SK-N-MC (cell line): Measurements from ENCODE around the gene TMCO6.
"Not testable (repeated sequence)": the region's sequence is repeated elsewhere in the genome, so short reads cannot be mapped to it uniquely, and the experiment has no call there.

Experiments
- DNase-seq: peaks from one replicate; pipeline ENCODE4 v3.0.0-alpha.2; 2011; ENCODE audit warnings: low read depth, low spot score
- H3K27ac ChIP-seq: fragments of 200-600 bp; sonication (generic); 2 replicates; pipeline ENCODE4 v1.5.1; 2016; ENCODE audit warnings: mixed run types
- H3K36me3 ChIP-seq: fragments of 200-600 bp; sonication (generic); 2 replicates; pipeline ENCODE4 v1.6.1; 2017; ENCODE audit warnings: antibody characterized with exemption, low read length, mixed read lengths; ENCODE audit not compliant: insufficient read depth
- H3K4me3 ChIP-seq: fragments of 200-600 bp; sonication (generic); 2 replicates; pipeline ENCODE4 v1.5.1; 2016
- H3K9ac ChIP-seq: fragments of 200-600 bp; sonication (generic); 2 replicates; pipeline ENCODE4 v1.8.0; 2017; ENCODE audit warnings: mixed run types, mixed read lengths; ENCODE audit not compliant: insufficient read length
- H3K9me3 ChIP-seq: fragments of 200-600 bp; sonication (generic); 2 replicates; pipeline ENCODE4 v1.6.1; 2017; ENCODE audit warnings: low read depth, mild to moderate bottlenecking, antibody characterized with exemption, low read length, moderate library complexity, mixed read lengths
- EZH2 ChIP-seq: fragments of 200-600 bp; sonication (generic); IDR thresholded peaks from one replicate; pipeline ENCODE4 v1.6.1; 2017; ENCODE audit warnings: antibody characterized with exemption
- FOXP2 ChIP-seq: optimal IDR thresholded peaks from 2 replicates; pipeline ENCODE3; 2011; ENCODE audit warnings: mild to moderate bottlenecking, moderate library complexity; ENCODE audit not compliant: insufficient read depth; ENCODE audit errors: extremely low read length, control extremely low read depth
- POLR2AphosphoS5 ChIP-seq: IDR thresholded peaks from 2 replicates; pipeline ENCODE4 v1.6.1; 2012; ENCODE audit warnings: mild to moderate bottlenecking, low read depth, low read length, borderline replicate concordance

TMCO6 gene

GRCh38 chr5:140639148-140639981 lies at the start of gene TMCO6:
Gene TMCO6 (plus strand): TSS chr5:140639451. CDS start chr5:140639528, 77 bp downstream.
- peak within 1 kb of the TSS; percentile 91 for H3K9ac ChIP-seq
- peak within 1 kb of the TSS; percentile 84 for H3K27ac ChIP-seq

GRCh38 chr5:140590861-140591260 lies 48.4 kb upstream of the TMCO6 start:
- Histone ChIP-seq H3K9me3 (no peaks in the 10 kb centered on the region), H3K4me3 (no peak overlapping the region), H3K36me3 (no peaks in the 10 kb centered on the region), H3K9ac (no peak overlapping the region), H3K27ac (no peak overlapping the region)
- TF ChIP-seq FOXP2 (no peak), POLR2AphosphoS5 (no peak), EZH2 (no peak)
- DNase-seq = no peak

More at GRCh38 chr5:140639148-140639981, at the start of gene TMCO6:
- peaks cover 16% of the 10 kb centered on the region for H3K36me3 ChIP-seq
- DNase-seq = peak; percentile 67
- TF ChIP-seq POLR2AphosphoS5 (peak; percentile 98), EZH2 (no peak), FOXP2 (no peak)
- H3K9me3 ChIP-seq = no peaks in the 10 kb centered on the region
- peak within 1 kb of the TSS; percentile 93 for H3K4me3 ChIP-seq

- Histone ChIP-seq H3K27ac (no peak overlapping the region), H3K9me3 (no peaks in the 10 kb centered on the region), H3K36me3 (no peaks in the 10 kb centered on the region), H3K9ac (no peak overlapping the region), H3K4me3 (no peak overlapping the region)
- DNase-seq = no peak
- TF ChIP-seq POLR2AphosphoS5 = no peak
- no peak for TF ChIP-seq FOXP2
- TF ChIP-seq EZH2 = no peak
These were observed 47.4 kb upstream of the TMCO6 start for GRCh38 chr5:140591747-140592372.

DNA sequence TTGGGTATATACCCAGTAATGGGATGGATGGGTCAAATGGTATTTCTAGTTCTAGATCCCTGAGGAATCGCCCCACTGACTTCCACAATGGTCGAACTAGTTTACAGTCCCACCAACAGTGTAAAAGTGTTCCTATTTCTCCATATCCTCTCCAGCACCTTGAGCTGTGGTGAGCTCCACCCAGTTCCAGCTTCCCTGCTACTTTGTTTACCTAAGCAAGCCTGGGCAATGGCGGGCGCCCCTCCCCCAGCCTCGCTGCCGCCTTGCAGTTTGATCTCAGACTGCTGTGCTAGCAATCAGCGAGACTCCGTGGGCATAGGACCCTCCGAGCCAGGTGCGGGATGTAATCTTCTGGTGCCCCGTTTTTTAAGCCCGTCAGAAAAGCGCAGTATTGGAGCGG lies 46.2 kb upstream of the TMCO6 start:
- H3K9ac ChIP-seq, H3K4me3 ChIP-seq, H3K27ac ChIP-seq, H3K9me3 ChIP-seq, H3K36me3 ChIP-seq, DNase-seq: not testable (repeated sequence)

DNA sequence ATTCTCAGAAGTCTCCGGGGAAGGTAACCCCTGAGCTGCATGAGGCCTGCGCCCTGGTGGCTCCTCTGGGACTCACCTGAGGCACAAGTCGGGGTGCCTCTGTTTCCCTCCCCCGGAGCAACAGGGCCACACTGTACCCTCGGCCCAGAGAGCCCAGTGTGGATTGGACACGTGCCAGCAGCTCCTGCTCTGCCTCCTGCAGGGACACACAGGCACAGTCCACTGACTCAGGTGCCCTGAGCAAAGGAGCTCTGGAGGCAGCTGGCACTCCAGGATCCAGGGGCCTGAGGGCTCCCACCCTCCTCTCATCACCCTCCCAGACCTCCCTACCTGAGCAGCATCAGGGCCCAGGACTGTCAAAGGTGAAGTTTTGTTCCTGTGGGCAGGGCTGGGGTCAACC lies 45.1 kb upstream of the TMCO6 start:
- no peaks in the 10 kb centered on the region for H3K36me3 ChIP-seq
- no peak overlapping the region for H3K9ac ChIP-seq
- DNase-seq = no peak
- no peak overlapping the region for H3K4me3 ChIP-seq
- no peak for TF ChIP-seq EZH2
- TF ChIP-seq FOXP2 = no peak
- TF ChIP-seq POLR2AphosphoS5 = no peak
- H3K9me3 ChIP-seq = no peaks in the 10 kb centered on the region
- H3K27ac ChIP-seq = no peak overlapping the region

- no peaks in the 10 kb centered on the region for H3K36me3 ChIP-seq
- no peak overlapping the region for H3K4me3 ChIP-seq
- H3K9ac ChIP-seq = no peak overlapping the region
- TF ChIP-seq POLR2AphosphoS5 (no peak), EZH2 (no peak), FOXP2 (no peak)
- no peaks in the 10 kb centered on the region for H3K9me3 ChIP-seq
- no peak for DNase-seq
- H3K27ac ChIP-seq = no peak overlapping the region
These were observed 43.5 kb upstream of the TMCO6 start for GRCh38 chr5:140595538-140596300.

DNA sequence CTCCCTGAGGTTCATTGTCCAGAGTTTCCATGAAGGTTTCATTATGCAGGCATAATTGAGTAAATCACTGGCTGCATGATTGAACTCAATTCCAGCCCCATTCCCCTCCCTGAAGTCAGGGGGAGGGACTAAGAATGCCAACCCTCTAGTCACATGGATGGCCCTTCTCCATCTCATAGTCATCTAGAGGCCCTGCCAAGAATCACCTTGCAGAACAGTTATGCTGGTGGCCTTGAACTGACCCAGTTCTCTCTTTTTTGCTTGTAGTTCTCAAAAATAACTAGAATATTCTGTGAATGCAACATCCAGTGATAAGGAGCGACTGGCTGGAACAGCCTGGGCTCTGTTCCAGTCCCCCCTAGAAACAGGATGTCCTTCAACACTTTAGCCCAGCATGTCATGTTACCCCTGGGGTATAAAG lies 42.9 kb upstream of the TMCO6 start:
- TF ChIP-seq POLR2AphosphoS5 = no peak
- no peak for TF ChIP-seq FOXP2
- no peak for TF ChIP-seq EZH2
- no peak for DNase-seq
- no peak overlapping the region for H3K27ac ChIP-seq
- no peaks in the 10 kb centered on the region for H3K36me3 ChIP-seq
- no peaks in the 10 kb centered on the region for H3K9me3 ChIP-seq
- H3K9ac ChIP-seq = no peak overlapping the region
- H3K4me3 ChIP-seq = no peak overlapping the region

DNA sequence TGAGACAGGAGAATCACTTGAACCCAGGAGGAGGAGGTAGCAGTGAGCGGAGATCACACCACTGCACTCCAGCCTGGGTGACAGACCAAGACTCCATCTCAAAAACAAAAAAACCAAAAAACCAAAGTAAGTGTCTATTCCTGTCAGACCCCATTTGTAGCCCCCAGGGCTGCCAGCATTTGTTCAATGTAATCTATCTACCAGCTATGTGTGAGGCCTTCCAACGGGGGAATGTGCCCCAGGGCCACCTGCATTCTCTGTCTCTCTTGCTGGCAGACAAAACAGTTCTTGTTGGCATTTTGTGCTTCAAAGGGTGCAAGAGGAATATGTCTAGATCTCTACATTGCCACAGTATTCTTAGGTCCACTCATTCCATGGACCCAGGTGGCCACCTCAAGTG lies 40.4 kb upstream of the TMCO6 start:
- DNase-seq = no peak
- Histone ChIP-seq H3K9ac (no peak overlapping the region), H3K27ac (no peak overlapping the region), H3K4me3 (no peak overlapping the region), H3K9me3 (no peaks in the 10 kb centered on the region), H3K36me3 (no peaks in the 10 kb centered on the region)
- TF ChIP-seq EZH2 = no peak
- TF ChIP-seq FOXP2 = no peak
- no peak for TF ChIP-seq POLR2AphosphoS5
